ENCODE data around the gene TREML4.

The TREML4 gene

DNA sequence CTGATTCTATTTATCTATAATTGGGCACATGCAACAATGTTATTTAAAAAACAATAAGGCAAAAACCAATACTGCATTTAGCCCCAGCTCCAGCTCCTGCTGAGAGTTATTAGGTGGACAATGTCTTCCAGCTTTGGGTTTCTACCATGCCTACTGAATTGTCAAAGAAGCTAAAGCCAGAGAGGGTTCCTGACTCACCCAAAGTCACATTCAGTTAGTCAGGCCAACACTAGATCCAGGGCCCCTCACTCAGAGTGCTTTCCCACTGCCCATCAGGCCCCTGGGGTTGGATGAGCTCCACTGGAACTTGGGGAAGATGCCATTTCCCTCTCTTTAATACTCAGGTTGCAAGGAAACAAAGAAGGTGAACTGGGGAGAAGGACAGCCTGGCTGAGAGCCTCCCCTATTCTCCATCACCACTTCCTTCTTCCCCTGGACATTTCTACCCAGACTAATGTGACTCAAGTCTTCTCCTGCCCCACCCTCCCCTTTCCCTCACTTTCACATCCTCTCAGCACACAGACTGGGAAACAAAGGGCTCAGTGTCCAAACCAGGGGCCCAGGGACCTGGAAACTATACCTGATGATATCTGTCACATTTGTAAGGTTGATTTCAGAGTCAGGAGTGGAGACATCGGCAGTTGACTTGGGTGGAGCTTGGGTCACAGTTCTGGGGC, 52.4 kb downstream of the TREML4 start (continued):
- TF ChIP-seq, protein P1, sequence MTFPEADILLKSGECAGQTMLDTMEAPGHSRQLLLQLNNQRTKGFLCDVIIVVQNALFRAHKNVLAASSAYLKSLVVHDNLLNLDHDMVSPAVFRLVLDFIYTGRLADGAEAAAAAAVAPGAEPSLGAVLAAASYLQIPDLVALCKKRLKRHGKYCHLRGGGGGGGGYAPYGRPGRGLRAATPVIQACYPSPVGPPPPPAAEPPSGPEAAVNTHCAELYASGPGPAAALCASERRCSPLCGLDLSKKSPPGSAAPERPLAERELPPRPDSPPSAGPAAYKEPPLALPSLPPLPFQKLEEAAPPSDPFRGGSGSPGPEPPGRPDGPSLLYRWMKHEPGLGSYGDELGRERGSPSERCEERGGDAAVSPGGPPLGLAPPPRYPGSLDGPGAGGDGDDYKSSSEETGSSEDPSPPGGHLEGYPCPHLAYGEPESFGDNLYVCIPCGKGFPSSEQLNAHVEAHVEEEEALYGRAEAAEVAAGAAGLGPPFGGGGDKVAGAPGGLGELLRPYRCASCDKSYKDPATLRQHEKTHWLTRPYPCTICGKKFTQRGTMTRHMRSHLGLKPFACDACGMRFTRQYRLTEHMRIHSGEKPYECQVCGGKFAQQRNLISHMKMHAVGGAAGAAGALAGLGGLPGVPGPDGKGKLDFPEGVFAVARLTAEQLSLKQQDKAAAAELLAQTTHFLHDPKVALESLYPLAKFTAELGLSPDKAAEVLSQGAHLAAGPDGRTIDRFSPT (tag by site-specific recombination; IDR thresholded peaks at IDR 0.05) = no peak
- TF ChIP-seq ZNF23 (tag by site-specific recombination; IDR thresholded peaks at IDR 0.05; ENCODE audit: borderline replicate concordance) (no peak), ZNF626 (tag by site-specific recombination; IDR thresholded peaks at IDR 0.05) (no peak), GLIS1 (tag by site-specific recombination; IDR thresholded peaks at IDR 0.05) (no peak)

DNA sequence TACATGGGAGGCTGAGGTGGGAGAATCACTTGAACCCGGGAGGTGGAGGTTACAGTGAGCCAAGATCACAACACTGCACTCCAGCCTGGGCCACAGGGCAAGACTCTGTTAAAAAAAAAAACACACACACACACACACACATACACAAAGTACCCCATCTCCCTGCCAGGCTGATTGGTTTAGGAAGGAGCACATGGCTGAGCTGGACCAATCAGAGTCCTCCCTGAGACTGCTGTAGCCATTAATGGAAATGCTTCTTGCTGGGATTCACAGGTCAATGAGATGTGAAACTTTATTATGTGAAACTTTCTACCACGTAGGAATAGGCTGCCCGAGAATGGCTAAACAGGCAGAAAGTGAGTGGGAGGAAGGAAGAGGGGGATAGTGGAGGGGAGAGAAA, 55.5 kb downstream of the TREML4 start:
- Histone ChIP-seq H3K27ac (ENCODE audit: extremely low read depth, low read depth, low read length) (no peak overlapping the region), H3K4me1 (ENCODE audit: control insufficient read depth, insufficient read depth, low read length) (no peaks in the 10 kb centered on the region; the same call in 1 of the 2 replicates), H3K4me3 (ENCODE audit: low read depth, low read length) (no peak overlapping the region), H3K36me3 (ENCODE audit: control insufficient read depth in 2 of 2, insufficient read depth in 1 of 2, low read length in 2 of 2) (no peaks in the 10 kb centered on the region), H3K9me3 (ENCODE audit: control insufficient read depth, insufficient read depth, low read depth, low read length) (no peaks in the 10 kb centered on the region)
- ChIA-PET POLR2A (no interaction called here), CTCF (no interaction called here)
- TF ChIP-seq, protein P2, sequence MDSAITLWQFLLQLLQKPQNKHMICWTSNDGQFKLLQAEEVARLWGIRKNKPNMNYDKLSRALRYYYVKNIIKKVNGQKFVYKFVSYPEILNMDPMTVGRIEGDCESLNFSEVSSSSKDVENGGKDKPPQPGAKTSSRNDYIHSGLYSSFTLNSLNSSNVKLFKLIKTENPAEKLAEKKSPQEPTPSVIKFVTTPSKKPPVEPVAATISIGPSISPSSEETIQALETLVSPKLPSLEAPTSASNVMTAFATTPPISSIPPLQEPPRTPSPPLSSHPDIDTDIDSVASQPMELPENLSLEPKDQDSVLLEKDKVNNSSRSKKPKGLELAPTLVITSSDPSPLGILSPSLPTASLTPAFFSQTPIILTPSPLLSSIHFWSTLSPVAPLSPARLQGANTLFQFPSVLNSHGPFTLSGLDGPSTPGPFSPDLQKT (IDR thresholded peaks at IDR 0.05; ENCODE audit: borderline replicate concordance, low read depth, low read length) = no peak
- TF ChIP-seq ZNF660 (tag by site-specific recombination; IDR thresholded peaks at IDR 0.05) (no peak), ZNF664 (tag by site-specific recombination; IDR thresholded peaks at IDR 0.05) (no peak), ZNF121 (tag by site-specific recombination; IDR thresholded peaks at IDR 0.05) (no peak), ZNF248 (tag by site-specific recombination; IDR thresholded peaks at IDR 0.05) (no peak)
- TF ChIP-seq, protein P3, sequence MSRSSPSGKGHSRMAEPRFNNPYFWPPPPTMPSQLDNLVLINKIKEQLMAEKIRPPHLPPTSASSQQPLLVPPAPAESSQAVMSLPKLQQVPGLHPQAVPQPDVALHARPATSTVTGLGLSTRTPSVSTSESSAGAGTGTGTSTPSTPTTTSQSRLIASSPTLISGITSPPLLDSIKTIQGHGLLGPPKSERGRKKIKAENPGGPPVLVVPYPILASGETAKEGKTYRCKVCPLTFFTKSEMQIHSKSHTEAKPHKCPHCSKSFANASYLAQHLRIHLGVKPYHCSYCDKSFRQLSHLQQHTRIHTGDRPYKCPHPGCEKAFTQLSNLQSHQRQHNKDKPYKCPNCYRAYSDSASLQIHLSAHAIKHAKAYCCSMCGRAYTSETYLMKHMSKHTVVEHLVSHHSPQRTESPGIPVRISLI (tag by site-specific recombination; IDR thresholded peaks at IDR 0.05) = no peak
- TF ChIP-seq, protein P4, sequence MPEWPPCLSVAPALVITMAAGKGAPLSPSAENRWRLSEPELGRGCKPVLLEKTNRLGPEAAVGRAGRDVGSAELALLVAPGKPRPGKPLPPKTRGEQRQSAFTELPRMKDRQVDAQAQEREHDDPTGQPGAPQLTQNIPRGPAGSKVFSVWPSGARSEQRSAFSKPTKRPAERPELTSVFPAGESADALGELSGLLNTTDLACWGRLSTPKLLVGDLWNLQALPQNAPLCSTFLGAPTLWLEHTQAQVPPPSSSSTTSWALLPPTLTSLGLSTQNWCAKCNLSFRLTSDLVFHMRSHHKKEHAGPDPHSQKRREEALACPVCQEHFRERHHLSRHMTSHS (tag by site-specific recombination; IDR thresholded peaks at IDR 0.05) = no peak

DNA sequence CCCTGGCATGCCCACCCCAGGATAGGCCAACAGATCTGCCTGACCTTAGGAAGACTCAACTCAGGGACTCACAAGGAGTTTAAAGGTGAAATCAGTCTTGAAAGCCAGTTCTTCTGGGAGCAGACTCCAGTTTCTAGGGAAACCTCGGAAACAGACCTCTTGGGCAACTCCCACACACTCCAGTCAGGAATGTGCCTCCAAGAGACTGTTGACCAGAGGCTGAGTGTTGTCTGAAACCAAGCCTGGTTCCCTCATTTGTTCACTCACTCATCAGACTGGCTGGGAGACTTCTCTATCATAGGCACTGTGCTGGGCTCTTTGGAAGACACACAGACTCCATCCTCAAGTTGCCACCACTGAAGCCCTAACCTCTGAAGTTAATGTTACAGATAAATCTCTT, 56.6 kb downstream of the TREML4 start:
- TF ChIP-seq KLF8 (tag by site-specific recombination; IDR thresholded peaks at IDR 0.05) = no peak
- no peak for TF ChIP-seq KLF16 (tag by site-specific recombination; IDR thresholded peaks at IDR 0.05)
- TF ChIP-seq GLI4 (tag by site-specific recombination; IDR thresholded peaks at IDR 0.05) = no peak
- no peak for TF ChIP-seq ZNF146 (tag by site-specific recombination; IDR thresholded peaks at IDR 0.05)
- no peak for TF ChIP-seq KLF10 (tag by site-specific recombination; IDR thresholded peaks at IDR 0.05)
- no peak for TF ChIP-seq BCL11A (tag by site-specific recombination; IDR thresholded peaks at IDR 0.05; ENCODE audit: low read depth)
- no peak for TF ChIP-seq PRDM1 (tag by site-specific recombination; IDR thresholded peaks at IDR 0.05)
- no peak for TF ChIP-seq EGR2 (tag by site-specific recombination; IDR thresholded peaks at IDR 0.05; ENCODE audit: low read depth)
- no peak for TF ChIP-seq ZNF416 (tag by site-specific recombination; IDR thresholded peaks at IDR 0.05)
- TF ChIP-seq ZNF175 (tag by site-specific recombination; IDR thresholded peaks at IDR 0.05) = no peak
- TF ChIP-seq OVOL3 (tag by site-specific recombination; IDR thresholded peaks at IDR 0.05) = no peak
- no peak for TF ChIP-seq ZNF48 (tag by site-specific recombination; IDR thresholded peaks at IDR 0.05)
- TF ChIP-seq, protein P5, sequence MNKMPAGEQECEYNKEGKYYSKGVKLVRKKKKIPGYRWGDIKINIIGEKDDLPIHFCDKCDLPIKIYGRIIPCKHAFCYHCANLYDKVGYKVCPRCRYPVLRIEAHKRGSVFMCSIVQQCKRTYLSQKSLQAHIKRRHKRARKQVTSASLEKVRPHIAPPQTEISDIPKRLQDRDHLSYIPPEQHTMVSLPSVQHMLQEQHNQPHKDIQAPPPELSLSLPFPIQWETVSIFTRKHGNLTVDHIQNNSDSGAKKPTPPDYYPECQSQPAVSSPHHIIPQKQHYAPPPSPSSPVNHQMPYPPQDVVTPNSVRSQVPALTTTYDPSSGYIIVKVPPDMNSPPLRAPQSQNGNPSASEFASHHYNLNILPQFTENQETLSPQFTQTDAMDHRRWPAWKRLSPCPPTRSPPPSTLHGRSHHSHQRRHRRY (tag by site-specific recombination; IDR thresholded peaks at IDR 0.05) = no peak
- ChIA-PET CTCF (interaction anchor here (0.9 kb wide), 1 partner anchor 22 kb away, joined by 3 read pairs; no protein-coding TSS in a partner anchor), POLR2A (no interaction called here)
- Histone ChIP-seq H3K27ac (ENCODE audit: extremely low read depth, low read depth, low read length) (no peak overlapping the region), H3K36me3 (ENCODE audit: control insufficient read depth in 2 of 2, insufficient read depth in 1 of 2, low read length in 2 of 2) (no peaks in the 10 kb centered on the region), H3K4me1 (ENCODE audit: control insufficient read depth, insufficient read depth, low read length) (no peaks in the 10 kb centered on the region; the same call in 1 of the 2 replicates), H3K4me3 (ENCODE audit: low read depth, low read length) (no peak overlapping the region), H3K9me3 (ENCODE audit: control insufficient read depth, insufficient read depth, low read depth, low read length) (no peaks in the 10 kb centered on the region)
